ENCODE results near the gene RSPH6A. TPM values are rescaled to one million over a fixed set of nuclear protein-coding genes. Genes with fewer than 3 reads are reported as not detected.

The RSPH6A gene
- total and polyA plus RNA-seq, 2 of the 13 experiments (the other 11 are each of a cell fraction or from before 2014, with no cell fraction given) = 0.07 TPM; not detected in 1

DNA sequence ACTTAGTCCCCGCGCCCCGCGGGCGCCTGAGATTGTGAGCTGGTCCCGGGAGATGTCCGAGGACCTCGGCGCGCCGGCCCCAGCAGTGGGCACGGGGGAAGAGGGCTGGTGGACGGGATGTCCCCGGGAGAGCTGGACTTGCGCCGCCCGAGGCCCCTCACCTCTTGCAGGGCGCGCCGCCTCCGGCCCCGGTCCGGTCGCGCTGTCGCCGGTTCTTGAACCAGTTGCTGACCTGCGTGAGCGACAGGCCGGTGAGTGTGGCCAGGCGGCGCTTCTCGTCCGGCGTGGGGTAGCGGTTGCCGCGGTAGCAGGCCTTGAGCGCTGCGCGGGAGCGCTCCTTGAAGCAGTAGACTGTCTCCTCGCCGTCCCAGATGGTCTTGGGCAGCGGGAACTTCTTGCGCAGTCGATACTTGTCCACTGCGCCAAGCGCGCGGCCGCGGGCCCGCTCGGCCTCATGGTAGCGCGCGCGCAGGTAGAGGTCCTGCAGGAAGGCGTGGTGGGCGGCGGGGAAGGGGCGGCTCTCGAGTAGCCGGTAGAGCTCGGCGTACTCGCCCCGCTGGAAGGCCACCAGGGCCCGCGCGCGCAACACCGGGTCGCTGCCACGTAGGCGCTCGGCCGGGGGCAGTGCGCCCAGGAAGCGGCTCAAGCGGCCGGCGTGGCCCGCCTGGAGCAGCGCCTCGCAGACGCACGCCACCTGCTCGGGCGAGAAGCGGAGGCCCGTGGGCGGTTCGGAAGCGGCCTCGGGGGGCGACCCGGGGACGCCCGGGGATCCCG is 47.0 kb downstream of the RSPH6A start (continued):
- TF ChIP-seq, protein P1, sequence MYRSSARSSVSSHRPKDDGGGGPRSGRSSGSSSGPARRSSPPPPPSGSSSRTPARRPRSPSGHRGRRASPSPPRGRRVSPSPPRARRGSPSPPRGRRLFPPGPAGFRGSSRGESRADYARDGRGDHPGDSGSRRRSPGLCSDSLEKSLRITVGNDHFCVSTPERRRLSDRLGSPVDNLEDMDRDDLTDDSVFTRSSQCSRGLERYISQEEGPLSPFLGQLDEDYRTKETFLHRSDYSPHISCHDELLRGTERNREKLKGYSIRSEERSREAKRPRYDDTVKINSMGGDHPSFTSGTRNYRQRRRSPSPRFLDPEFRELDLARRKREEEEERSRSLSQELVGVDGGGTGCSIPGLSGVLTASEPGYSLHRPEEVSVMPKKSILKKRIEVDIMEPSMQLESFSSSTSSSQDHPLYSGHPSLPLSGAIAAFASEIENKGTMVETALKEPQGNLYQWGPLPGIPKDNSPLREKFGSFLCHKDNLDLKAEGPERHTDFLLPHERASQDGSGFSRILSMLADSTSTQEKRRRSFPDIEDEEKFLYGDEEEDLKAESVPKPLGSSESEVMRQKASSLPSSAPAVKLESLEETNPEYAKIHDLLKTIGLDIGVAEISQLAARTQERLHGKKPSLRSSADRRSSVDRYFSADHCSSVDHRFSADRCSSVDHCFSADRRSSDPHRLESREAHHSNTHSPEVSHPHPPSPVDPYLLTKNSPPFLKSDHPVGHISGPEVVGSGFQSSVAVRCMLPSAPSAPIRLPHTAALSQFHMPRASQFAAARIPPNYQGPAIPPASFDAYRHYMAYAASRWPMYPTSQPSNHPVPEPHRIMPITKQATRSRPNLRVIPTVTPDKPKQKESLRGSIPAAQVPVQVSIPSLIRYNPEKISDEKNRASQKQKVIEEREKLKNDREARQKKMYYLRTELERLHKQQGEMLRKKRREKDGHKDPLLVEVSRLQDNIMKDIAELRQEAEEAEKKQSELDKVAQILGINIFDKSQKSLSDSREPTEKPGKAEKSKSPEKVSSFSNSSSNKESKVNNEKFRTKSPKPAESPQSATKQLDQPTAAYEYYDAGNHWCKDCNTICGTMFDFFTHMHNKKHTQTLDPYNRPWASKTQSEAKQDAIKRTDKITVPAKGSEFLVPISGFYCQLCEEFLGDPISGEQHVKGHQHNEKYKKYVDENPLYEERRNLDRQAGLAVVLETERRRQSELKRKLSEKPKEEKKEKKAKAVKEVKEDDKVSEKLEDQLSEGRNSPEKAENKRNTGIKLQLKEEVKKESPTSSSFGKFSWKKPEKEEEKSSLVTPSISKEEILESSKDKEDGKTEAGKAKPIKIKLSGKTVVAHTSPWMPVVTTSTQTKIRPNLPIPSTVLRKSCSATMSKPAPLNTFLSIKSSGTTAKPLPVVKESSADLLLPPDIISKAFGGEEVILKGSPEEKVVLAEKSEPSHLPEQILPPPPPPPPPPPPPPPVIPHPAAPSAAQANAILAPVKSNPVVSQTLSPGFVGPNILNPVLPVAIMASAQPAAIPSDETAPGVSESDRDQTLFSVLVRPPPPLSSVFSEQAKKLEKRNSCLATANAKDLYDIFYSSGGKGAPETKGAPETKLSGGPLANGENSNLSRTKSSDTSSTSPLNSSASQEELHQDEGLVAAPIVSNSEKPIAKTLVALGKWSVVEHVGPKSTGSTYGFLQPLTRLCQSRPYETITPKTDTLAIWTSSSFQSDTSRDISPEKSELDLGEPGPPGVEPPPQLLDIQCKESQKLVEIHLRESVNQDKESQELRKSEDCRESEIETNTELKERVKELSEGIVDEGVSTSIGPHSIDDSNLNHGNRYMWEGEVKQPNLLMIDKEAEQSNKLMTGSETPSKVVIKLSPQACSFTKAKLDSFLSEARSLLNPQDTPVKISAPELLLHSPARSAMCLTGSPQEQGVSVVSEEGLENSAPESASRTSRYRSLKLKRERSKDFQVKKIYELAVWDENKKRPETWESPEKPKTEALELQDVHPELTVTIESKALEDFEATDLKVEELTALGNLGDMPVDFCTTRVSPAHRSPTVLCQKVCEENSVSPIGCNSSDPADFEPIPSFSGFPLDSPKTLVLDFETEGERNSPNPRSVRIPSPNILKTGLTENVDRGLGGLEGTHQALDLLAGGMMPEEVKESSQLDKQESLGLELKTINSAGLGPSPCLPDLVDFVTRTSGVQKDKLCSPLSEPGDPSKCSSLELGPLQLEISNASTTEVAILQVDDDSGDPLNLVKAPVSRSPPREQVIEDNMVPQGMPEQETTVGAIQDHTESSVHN (CRISPR knock-in tag; IDR thresholded peaks at IDR 0.05) = 0 out of 2 replicates have a peak, but pooled peaks have one; percentile 16
- TF ChIP-seq, protein P2, sequence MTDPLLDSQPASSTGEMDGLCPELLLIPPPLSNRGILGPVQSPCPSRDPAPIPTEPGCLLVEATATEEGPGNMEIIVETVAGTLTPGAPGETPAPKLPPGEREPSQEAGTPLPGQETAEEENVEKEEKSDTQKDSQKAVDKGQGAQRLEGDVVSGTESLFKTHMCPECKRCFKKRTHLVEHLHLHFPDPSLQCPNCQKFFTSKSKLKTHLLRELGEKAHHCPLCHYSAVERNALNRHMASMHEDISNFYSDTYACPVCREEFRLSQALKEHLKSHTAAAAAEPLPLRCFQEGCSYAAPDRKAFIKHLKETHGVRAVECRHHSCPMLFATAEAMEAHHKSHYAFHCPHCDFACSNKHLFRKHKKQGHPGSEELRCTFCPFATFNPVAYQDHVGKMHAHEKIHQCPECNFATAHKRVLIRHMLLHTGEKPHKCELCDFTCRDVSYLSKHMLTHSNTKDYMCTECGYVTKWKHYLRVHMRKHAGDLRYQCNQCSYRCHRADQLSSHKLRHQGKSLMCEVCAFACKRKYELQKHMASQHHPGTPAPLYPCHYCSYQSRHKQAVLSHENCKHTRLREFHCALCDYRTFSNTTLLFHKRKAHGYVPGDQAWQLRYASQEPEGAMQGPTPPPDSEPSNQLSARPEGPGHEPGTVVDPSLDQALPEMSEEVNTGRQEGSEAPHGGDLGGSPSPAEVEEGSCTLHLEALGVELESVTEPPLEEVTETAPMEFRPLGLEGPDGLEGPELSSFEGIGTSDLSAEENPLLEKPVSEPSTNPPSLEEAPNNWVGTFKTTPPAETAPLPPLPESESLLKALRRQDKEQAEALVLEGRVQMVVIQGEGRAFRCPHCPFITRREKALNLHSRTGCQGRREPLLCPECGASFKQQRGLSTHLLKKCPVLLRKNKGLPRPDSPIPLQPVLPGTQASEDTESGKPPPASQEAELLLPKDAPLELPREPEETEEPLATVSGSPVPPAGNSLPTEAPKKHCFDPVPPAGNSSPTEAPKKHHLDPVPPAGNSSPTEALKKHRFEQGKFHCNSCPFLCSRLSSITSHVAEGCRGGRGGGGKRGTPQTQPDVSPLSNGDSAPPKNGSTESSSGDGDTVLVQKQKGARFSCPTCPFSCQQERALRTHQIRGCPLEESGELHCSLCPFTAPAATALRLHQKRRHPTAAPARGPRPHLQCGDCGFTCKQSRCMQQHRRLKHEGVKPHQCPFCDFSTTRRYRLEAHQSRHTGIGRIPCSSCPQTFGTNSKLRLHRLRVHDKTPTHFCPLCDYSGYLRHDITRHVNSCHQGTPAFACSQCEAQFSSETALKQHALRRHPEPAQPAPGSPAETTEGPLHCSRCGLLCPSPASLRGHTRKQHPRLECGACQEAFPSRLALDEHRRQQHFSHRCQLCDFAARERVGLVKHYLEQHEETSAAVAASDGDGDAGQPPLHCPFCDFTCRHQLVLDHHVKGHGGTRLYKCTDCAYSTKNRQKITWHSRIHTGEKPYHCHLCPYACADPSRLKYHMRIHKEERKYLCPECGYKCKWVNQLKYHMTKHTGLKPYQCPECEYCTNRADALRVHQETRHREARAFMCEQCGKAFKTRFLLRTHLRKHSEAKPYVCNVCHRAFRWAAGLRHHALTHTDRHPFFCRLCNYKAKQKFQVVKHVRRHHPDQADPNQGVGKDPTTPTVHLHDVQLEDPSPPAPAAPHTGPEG (CRISPR knock-in tag; IDR thresholded peaks at IDR 0.05) = peak; percentile 45; the same call in 1 of the 2 replicates
- no peak for TF ChIP-seq HOXA9 (CRISPR knock-in tag; IDR thresholded peaks at IDR 0.05; ENCODE audit: borderline replicate concordance)
- 0 out of 4 replicates have a peak, but pooled peaks of 1 of the 2 experiments have one; percentile 26 for TF ChIP-seq POLR2A (IDR thresholded peaks at IDR 0.05; ENCODE audit: insufficient read depth in 1 of 2, low read depth in 2 of 2, low read length in 2 of 2)
- TF ChIP-seq, protein P3, sequence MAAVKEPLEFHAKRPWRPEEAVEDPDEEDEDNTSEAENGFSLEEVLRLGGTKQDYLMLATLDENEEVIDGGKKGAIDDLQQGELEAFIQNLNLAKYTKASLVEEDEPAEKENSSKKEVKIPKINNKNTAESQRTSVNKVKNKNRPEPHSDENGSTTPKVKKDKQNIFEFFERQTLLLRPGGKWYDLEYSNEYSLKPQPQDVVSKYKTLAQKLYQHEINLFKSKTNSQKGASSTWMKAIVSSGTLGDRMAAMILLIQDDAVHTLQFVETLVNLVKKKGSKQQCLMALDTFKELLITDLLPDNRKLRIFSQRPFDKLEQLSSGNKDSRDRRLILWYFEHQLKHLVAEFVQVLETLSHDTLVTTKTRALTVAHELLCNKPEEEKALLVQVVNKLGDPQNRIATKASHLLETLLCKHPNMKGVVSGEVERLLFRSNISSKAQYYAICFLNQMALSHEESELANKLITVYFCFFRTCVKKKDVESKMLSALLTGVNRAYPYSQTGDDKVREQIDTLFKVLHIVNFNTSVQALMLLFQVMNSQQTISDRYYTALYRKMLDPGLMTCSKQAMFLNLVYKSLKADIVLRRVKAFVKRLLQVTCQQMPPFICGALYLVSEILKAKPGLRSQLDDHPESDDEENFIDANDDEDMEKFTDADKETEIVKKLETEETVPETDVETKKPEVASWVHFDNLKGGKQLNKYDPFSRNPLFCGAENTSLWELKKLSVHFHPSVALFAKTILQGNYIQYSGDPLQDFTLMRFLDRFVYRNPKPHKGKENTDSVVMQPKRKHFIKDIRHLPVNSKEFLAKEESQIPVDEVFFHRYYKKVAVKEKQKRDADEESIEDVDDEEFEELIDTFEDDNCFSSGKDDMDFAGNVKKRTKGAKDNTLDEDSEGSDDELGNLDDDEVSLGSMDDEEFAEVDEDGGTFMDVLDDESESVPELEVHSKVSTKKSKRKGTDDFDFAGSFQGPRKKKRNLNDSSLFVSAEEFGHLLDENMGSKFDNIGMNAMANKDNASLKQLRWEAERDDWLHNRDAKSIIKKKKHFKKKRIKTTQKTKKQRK (IDR thresholded peaks at IDR 0.05; ENCODE audit: low read length) = no peak
- no peak for TF ChIP-seq HOXA7 (CRISPR knock-in tag; IDR thresholded peaks at IDR 0.05)
- TF ChIP-seq RORA (CRISPR knock-in tag; IDR thresholded peaks at IDR 0.05) = no peak
- no peak for TF ChIP-seq MTF1 (CRISPR knock-in tag; IDR thresholded peaks at IDR 0.05)
- no peak for TF ChIP-seq PLRG1 (conservative IDR thresholded peaks at IDR 0.05)
- TF ChIP-seq FLYWCH1 (CRISPR knock-in tag; IDR thresholded peaks at IDR 0.05) = no peak
- TF ChIP-seq ISX (CRISPR knock-in tag; conservative IDR thresholded peaks at IDR 0.05) = no peak; the same call in 1 of the 2 replicates

Measured in HepG2 (cell line).